Measurements from ENCODE around the gene EHD3.

EHD3 gene

DNA sequence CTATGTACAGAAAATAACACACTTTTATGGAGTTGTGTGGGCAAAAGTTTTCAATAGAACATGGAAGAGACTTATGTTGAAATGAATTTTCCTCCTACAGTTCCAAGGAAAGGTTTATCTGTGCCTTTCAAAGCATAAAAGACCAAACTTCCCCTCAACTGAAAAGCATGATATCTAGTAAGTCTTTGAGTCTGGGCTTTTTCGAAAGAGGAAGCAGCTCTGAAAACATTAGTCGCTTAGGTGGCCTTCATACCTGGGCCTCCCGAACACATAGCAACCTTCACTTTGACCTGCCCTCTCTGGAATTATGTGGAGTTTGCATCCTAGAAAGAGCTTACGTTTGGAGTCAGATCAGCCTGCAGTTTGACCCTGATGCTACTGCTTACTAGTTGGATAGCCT lies 11.9 kb upstream of the EHD3 start:
- TF ChIP-seq PPARA (CRISPR knock-in tag; IDR thresholded peaks at IDR 0.05; ENCODE audit: borderline replicate concordance) (no peak), TCF4 (CRISPR knock-in tag; IDR thresholded peaks at IDR 0.05; ENCODE audit: borderline replicate concordance) (no peak), SNAI2 (CRISPR knock-in tag; IDR thresholded peaks at IDR 0.05) (no peak), ZNF8 (CRISPR knock-in tag; IDR thresholded peaks at IDR 0.05) (no peak), ISL1 (CRISPR knock-in tag; IDR thresholded peaks at IDR 0.05) (no peak), ZFP3 (CRISPR knock-in tag; IDR thresholded peaks at IDR 0.05) (no peak), ESRRG (CRISPR knock-in tag; IDR thresholded peaks at IDR 0.05) (no peak), ZNF70 (CRISPR knock-in tag; IDR thresholded peaks at IDR 0.05) (no peak), ZC3H10 (CRISPR knock-in tag; IDR thresholded peaks at IDR 0.05) (no peak), RARB (CRISPR knock-in tag; IDR thresholded peaks at IDR 0.05) (no peak)
- TF ChIP-seq, protein P1, sequence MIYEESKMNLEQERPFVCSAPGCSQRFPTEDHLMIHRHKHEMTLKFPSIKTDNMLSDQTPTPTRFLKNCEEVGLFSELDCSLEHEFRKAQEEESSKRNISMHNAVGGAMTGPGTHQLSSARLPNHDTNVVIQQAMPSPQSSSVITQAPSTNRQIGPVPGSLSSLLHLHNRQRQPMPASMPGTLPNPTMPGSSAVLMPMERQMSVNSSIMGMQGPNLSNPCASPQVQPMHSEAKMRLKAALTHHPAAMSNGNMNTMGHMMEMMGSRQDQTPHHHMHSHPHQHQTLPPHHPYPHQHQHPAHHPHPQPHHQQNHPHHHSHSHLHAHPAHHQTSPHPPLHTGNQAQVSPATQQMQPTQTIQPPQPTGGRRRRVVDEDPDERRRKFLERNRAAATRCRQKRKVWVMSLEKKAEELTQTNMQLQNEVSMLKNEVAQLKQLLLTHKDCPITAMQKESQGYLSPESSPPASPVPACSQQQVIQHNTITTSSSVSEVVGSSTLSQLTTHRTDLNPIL (CRISPR knock-in tag; IDR thresholded peaks at IDR 0.05; ENCODE audit: low read depth): no peak
- TF ChIP-seq, protein P2, sequence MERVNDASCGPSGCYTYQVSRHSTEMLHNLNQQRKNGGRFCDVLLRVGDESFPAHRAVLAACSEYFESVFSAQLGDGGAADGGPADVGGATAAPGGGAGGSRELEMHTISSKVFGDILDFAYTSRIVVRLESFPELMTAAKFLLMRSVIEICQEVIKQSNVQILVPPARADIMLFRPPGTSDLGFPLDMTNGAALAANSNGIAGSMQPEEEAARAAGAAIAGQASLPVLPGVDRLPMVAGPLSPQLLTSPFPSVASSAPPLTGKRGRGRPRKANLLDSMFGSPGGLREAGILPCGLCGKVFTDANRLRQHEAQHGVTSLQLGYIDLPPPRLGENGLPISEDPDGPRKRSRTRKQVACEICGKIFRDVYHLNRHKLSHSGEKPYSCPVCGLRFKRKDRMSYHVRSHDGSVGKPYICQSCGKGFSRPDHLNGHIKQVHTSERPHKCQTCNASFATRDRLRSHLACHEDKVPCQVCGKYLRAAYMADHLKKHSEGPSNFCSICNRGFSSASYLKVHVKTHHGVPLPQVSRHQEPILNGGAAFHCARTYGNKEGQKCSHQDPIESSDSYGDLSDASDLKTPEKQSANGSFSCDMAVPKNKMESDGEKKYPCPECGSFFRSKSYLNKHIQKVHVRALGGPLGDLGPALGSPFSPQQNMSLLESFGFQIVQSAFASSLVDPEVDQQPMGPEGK (CRISPR knock-in tag; IDR thresholded peaks at IDR 0.05; ENCODE audit: borderline replicate concordance): no peak
- no peak for ATAC-seq

DNA sequence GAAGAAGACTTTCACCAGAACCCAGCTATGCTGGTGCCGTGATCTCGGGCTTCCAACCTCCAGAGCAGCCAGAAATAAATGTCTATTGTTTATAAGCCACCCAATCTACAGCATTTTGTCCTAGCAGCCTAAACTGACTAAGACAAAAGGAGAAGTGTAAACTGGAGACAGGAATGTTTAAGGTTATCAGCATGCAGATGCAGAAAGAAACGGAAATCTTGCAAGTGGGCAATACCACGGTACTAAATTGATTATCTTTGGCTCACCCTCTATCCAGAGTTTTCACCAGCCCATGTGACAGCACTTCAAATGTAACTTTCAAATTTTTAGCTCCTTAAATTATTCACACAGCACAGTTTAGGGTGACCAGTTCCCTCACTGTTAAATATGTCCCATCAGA lies 10.9 kb upstream of the EHD3 start:
- no peak for ATAC-seq
- TF ChIP-seq TOX (CRISPR knock-in tag; IDR thresholded peaks at IDR 0.05; ENCODE audit: borderline replicate concordance) (no peak), ZNF565 (CRISPR knock-in tag; conservative IDR thresholded peaks at IDR 0.05; ENCODE audit: low read depth) (no peak), TCF4 (CRISPR knock-in tag; IDR thresholded peaks at IDR 0.05; ENCODE audit: borderline replicate concordance) (no peak), ZFP30 (CRISPR knock-in tag; IDR thresholded peaks at IDR 0.05) (no peak), ESRRG (CRISPR knock-in tag; IDR thresholded peaks at IDR 0.05) (no peak), CSDC2 (CRISPR knock-in tag; IDR thresholded peaks at IDR 0.05) (no peak)
- TF ChIP-seq, protein P3, sequence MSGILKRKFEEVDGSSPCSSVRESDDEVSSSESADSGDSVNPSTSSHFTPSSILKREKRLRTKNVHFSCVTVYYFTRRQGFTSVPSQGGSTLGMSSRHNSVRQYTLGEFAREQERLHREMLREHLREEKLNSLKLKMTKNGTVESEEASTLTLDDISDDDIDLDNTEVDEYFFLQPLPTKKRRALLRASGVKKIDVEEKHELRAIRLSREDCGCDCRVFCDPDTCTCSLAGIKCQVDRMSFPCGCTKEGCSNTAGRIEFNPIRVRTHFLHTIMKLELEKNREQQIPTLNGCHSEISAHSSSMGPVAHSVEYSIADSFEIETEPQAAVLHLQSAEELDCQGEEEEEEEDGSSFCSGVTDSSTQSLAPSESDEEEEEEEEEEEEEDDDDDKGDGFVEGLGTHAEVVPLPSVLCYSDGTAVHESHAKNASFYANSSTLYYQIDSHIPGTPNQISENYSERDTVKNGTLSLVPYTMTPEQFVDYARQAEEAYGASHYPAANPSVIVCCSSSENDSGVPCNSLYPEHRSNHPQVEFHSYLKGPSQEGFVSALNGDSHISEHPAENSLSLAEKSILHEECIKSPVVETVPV (CRISPR knock-in tag; IDR thresholded peaks at IDR 0.05): no peak
- TF ChIP-seq, protein P4, sequence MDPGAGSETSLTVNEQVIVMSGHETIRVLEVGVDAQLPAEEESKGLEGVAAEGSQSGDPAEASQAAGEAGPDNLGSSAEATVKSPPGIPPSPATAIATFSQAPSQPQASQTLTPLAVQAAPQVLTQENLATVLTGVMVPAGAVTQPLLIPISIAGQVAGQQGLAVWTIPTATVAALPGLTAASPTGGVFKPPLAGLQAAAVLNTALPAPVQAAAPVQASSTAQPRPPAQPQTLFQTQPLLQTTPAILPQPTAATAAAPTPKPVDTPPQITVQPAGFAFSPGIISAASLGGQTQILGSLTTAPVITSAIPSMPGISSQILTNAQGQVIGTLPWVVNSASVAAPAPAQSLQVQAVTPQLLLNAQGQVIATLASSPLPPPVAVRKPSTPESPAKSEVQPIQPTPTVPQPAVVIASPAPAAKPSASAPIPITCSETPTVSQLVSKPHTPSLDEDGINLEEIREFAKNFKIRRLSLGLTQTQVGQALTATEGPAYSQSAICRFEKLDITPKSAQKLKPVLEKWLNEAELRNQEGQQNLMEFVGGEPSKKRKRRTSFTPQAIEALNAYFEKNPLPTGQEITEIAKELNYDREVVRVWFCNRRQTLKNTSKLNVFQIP (CRISPR knock-in tag; IDR thresholded peaks at IDR 0.05; ENCODE audit: borderline replicate concordance, low read depth): no peak

DNA sequence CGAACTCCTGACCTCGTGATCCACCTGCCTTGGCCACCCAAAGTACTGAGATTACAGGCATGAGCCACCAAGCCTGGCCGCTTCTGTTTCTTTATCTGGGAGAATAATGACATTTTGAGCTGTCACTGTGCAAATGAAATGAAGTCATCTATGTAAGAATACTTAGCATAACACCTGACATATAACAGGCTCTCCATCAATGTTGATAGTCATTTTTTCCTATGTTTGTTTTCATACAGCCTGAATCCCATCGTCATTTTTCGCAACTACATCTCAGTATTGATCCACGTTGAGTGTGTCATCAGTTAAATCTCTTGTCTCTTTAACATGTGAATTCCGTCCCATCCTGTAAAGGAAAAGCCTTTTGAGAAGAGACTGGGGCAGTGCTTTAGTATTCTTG lies 10.2 kb upstream of the EHD3 start:
- ATAC-seq: no peak
- TF ChIP-seq ZC3H10 (CRISPR knock-in tag; IDR thresholded peaks at IDR 0.05) (no peak), ZNF8 (CRISPR knock-in tag; IDR thresholded peaks at IDR 0.05) (no peak), ZFP30 (CRISPR knock-in tag; IDR thresholded peaks at IDR 0.05) (no peak)
- TF ChIP-seq, protein P2 (CRISPR knock-in tag; IDR thresholded peaks at IDR 0.05; ENCODE audit: borderline replicate concordance): no peak

DNA sequence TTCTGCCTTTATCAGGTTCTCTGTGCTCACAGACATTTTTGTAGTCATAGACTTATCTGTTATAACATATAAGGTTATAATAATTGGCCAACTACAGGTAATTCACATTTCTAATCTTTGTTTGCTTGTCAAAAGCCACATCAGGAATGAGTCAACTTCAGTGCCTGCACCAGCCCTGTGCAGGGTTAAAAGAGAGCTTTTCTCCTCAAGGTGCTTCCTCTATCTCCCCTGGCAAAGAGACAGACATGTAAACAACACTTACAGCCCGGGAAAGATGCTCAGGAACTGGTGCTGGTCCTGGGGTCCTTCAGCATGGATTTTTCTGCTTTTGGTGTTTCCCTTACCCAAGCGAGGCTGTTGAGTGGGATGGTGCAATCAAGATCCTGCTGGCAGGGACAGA lies 7.7 kb upstream of the EHD3 start:
- TF ChIP-seq ZFP3 (CRISPR knock-in tag; IDR thresholded peaks at IDR 0.05): no peak
- no peak for TF ChIP-seq TCF4 (CRISPR knock-in tag; IDR thresholded peaks at IDR 0.05; ENCODE audit: borderline replicate concordance)
- TF ChIP-seq ESRRG (CRISPR knock-in tag; IDR thresholded peaks at IDR 0.05): no peak
- TF ChIP-seq, protein P1 (CRISPR knock-in tag; IDR thresholded peaks at IDR 0.05; ENCODE audit: low read depth): no peak
- TF ChIP-seq ZC3H10 (CRISPR knock-in tag; IDR thresholded peaks at IDR 0.05): no peak
- no peak for TF ChIP-seq GLIS3 (CRISPR knock-in tag; IDR thresholded peaks at IDR 0.05)
- TF ChIP-seq CSDC2 (CRISPR knock-in tag; IDR thresholded peaks at IDR 0.05): no peak
- no peak for TF ChIP-seq PPARA (CRISPR knock-in tag; IDR thresholded peaks at IDR 0.05; ENCODE audit: borderline replicate concordance)
- TF ChIP-seq ZNF70 (CRISPR knock-in tag; IDR thresholded peaks at IDR 0.05): no peak
- no peak for TF ChIP-seq ZFP30 (CRISPR knock-in tag; IDR thresholded peaks at IDR 0.05)
- TF ChIP-seq BACH2 (CRISPR knock-in tag; IDR thresholded peaks at IDR 0.05; ENCODE audit: borderline replicate concordance): no peak
- TF ChIP-seq ZNF565 (CRISPR knock-in tag; conservative IDR thresholded peaks at IDR 0.05; ENCODE audit: low read depth): no peak
- TF ChIP-seq SNAI2 (CRISPR knock-in tag; IDR thresholded peaks at IDR 0.05): no peak
- no peak for TF ChIP-seq ZNF8 (CRISPR knock-in tag; IDR thresholded peaks at IDR 0.05)
- no peak for TF ChIP-seq ARNTL (CRISPR knock-in tag; IDR thresholded peaks at IDR 0.05; ENCODE audit: borderline replicate concordance, low read depth)
- TF ChIP-seq ISL1 (CRISPR knock-in tag; IDR thresholded peaks at IDR 0.05): no peak
- ATAC-seq: no peak

All from SK-N-SH treated with all-trans-retinoic acid at 6 μM for 48 hours (cell line).